DND-41 (cell line): ENCODE data around the gene NAA10.

Experiments used
- ATAC-seq: fragments of 200-7000 bp; cut with Tn5 transposase; 3 replicates; pipeline ENCODE4 v1.9.1; 2021; ENCODE audit warnings: low read depth; ENCODE audit not compliant: insufficient read depth
- DNase-seq: peaks from one replicate; pipeline ENCODE4 v3.0.0-alpha.2; 2020
- H2AFZ ChIP-seq: 2 replicates; pipeline ENCODE4 v1.6.0; 2012; ENCODE audit warnings: low read depth, low read length
- H3K27ac ChIP-seq: 2 replicates; pipeline ENCODE4 v1.5.1; 2012; ENCODE audit warnings: low read length, inconsistent platforms
- H3K27me3 ChIP-seq: fragments of 200-600 bp; sonication (generic); 2 replicates; pipeline ENCODE4 v1.6.0; 2012; ENCODE audit warnings: low read length, mild to moderate bottlenecking, inconsistent platforms; ENCODE audit not compliant: insufficient read depth, poor library complexity
- H3K36me3 ChIP-seq: 2 replicates; pipeline ENCODE4 v1.5.1; 2012; ENCODE audit warnings: low read length, inconsistent platforms; ENCODE audit not compliant: insufficient read depth
- H3K4me1 ChIP-seq: 2 replicates; pipeline ENCODE4 v1.5.1; 2012; ENCODE audit warnings: mild to moderate bottlenecking, low read length; ENCODE audit not compliant: insufficient read depth
- H3K4me2 ChIP-seq: 2 replicates; pipeline ENCODE4 v1.6.0; 2012; ENCODE audit warnings: mild to moderate bottlenecking, moderate library complexity, low read length, inconsistent platforms; ENCODE audit not compliant: insufficient read depth
- H3K4me3 ChIP-seq, 2 experiments: fragments of 200-600 bp in 1 of 2; shearing (Covaris generic) in 1 of 2; 2 replicates each; pipeline ENCODE4 v1.5.1; 2012 to 2016; ENCODE audit warnings: inconsistent platforms in 2 of 2, low read length in 2 of 2, mild to moderate bottlenecking in 2 of 2, low read depth in 1 of 2, moderate library complexity in 1 of 2
- H3K79me2 ChIP-seq: 2 replicates; pipeline ENCODE4 v1.6.0; 2012; ENCODE audit warnings: low read length, inconsistent platforms; ENCODE audit not compliant: insufficient read depth
- H3K9ac ChIP-seq: 2 replicates; pipeline ENCODE4 v1.6.0; 2012; ENCODE audit warnings: low read depth, mild to moderate bottlenecking, inconsistent platforms, low read length, moderate library complexity
- H3K9me3 ChIP-seq: 2 replicates; pipeline ENCODE4 v1.5.1; 2012; ENCODE audit warnings: low read length, moderate library complexity, mild to moderate bottlenecking, inconsistent platforms; ENCODE audit not compliant: insufficient read depth, severe bottlenecking
- H4K20me1 ChIP-seq: 2 replicates; pipeline ENCODE4 v1.6.0; 2012; ENCODE audit warnings: low read length; ENCODE audit not compliant: insufficient read depth
- EZH2 ChIP-seq: IDR thresholded peaks from 3 replicates; pipeline ENCODE4 v1.6.1; 2012; ENCODE audit warnings: borderline replicate concordance, low read depth, mild to moderate bottlenecking, moderate library complexity, low read length, inconsistent platforms; ENCODE audit not compliant: severe bottlenecking
- TF ChIP-seq, protein P1 (sequence below): IDR thresholded peaks from 2 replicates; pipeline ENCODE4 v1.5.1; 2012; ENCODE audit warnings: borderline replicate concordance, low read length, moderate library complexity, mild to moderate bottlenecking; ENCODE audit not compliant: poor library complexity, severe bottlenecking; ENCODE audit errors: extremely low read depth

The NAA10 gene

GRCh38 chrX:153884136-153884535 is 50.7 kb downstream of the NAA10 start:
- no peaks in the 10 kb centered on the region for H4K20me1 ChIP-seq
- no peak overlapping the region for H3K27ac ChIP-seq
- ATAC-seq, result no peak
- TF ChIP-seq, protein P1, sequence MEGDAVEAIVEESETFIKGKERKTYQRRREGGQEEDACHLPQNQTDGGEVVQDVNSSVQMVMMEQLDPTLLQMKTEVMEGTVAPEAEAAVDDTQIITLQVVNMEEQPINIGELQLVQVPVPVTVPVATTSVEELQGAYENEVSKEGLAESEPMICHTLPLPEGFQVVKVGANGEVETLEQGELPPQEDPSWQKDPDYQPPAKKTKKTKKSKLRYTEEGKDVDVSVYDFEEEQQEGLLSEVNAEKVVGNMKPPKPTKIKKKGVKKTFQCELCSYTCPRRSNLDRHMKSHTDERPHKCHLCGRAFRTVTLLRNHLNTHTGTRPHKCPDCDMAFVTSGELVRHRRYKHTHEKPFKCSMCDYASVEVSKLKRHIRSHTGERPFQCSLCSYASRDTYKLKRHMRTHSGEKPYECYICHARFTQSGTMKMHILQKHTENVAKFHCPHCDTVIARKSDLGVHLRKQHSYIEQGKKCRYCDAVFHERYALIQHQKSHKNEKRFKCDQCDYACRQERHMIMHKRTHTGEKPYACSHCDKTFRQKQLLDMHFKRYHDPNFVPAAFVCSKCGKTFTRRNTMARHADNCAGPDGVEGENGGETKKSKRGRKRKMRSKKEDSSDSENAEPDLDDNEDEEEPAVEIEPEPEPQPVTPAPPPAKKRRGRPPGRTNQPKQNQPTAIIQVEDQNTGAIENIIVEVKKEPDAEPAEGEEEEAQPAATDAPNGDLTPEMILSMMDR, result no peak
- TF ChIP-seq EZH2, result no peak
- no peaks in the 10 kb centered on the region for H3K27me3 ChIP-seq
- no peak overlapping the region for H3K4me2 ChIP-seq
- H3K4me3 ChIP-seq, result no peak overlapping the region
- H3K9ac ChIP-seq, result no peak overlapping the region
- no peaks in the 10 kb centered on the region for H3K9me3 ChIP-seq
- H2AFZ ChIP-seq, result no peak overlapping the region
- no peaks in the 10 kb centered on the region for H3K4me1 ChIP-seq
- H3K36me3 ChIP-seq, result no peaks in the 10 kb centered on the region
- no peaks in the 10 kb centered on the region for H3K79me2 ChIP-seq
- DNase-seq, result no peak

DNA sequence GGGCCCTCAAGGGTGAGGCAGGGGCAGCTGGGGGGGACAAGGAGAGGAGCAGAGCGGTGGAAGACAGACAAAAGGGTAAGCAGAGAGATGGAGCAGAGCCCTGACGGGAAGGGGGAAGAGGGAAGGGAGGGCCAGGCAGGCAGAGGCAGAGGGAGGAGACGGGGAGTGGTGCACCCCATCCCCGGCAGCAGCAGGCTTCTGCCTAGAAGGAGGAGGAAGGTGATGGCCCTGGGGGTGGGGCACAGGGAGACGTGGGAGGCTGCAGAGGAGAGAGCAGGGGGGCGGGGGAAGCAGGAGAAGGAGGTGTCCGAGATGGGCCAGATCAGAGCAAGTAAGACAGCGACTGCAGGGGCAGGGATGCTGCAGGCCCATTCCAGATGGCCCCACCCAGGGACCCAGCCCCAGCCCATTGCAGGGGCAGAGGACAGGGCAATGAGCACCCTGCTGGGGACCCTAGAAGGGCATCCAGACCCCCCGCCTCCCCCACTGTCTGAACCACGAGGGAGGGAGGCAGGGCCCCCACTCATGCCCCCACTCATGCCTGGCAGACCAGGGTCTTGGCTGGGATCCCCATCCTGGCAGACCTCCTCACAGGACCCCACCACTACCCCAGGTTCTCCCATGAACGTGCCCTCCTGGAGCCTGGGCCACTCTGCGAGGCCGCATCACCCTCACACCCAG is 51.5 kb downstream of the NAA10 start:
- Histone ChIP-seq H3K4me1 (no peaks in the 10 kb centered on the region), H3K27ac (no peak overlapping the region), H3K9me3 (no peaks in the 10 kb centered on the region), H3K4me2 (no peak overlapping the region), H3K4me3 (no peak overlapping the region), H3K27me3 (no peaks in the 10 kb centered on the region), H3K79me2 (no peaks in the 10 kb centered on the region), H3K36me3 (no peaks in the 10 kb centered on the region), H2AFZ (no peak overlapping the region), H4K20me1 (peaks cover 2% of the 10 kb centered on the region), H3K9ac (no peak overlapping the region)
- no peak for TF ChIP-seq EZH2
- TF ChIP-seq, protein P1, result no peak
- ATAC-seq (no peak), DNase-seq (no peak)

DNA sequence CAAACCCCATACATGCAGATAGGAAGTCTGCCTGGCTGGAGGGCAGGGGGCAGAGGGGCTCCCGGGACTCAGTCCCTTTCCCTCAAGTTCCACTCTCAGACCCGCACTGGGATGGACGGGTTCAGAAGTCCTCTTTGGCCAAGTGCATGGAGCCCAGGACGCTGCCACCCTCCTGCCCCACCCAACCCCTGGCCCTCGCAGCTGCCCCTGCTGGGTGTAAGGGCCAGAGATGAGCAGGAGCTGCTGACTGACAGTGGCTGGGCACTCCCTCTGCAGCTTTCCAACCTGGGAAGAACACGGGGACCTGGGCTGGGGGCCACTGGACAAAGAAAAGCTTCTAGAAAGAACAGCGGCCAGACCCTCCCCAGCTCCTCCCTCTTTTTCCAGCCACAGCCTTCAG is 52.3 kb downstream of the NAA10 start:
- Histone ChIP-seq H4K20me1 (peaks cover 8% of the 10 kb centered on the region), H3K4me3 (no peak overlapping the region), H3K79me2 (no peaks in the 10 kb centered on the region), H3K9ac (no peak overlapping the region), H3K27ac (no peak overlapping the region), H3K4me2 (no peak overlapping the region), H2AFZ (no peak overlapping the region), H3K27me3 (no peaks in the 10 kb centered on the region), H3K36me3 (no peaks in the 10 kb centered on the region), H3K9me3 (no peaks in the 10 kb centered on the region), H3K4me1 (no peaks in the 10 kb centered on the region; the same call in 1 of the 2 replicates)
- TF ChIP-seq, protein P1, result no peak
- no peak for TF ChIP-seq EZH2
- DNase-seq, result no peak
- ATAC-seq, result no peak

GRCh38 chrX:153882086-153882498 is 52.7 kb downstream of the NAA10 start:
- Histone ChIP-seq H3K9ac (no peak overlapping the region), H4K20me1 (peaks cover 8% of the 10 kb centered on the region), H3K9me3 (no peaks in the 10 kb centered on the region), H2AFZ (no peak overlapping the region), H3K27me3 (no peaks in the 10 kb centered on the region), H3K27ac (no peak overlapping the region), H3K4me2 (no peak overlapping the region), H3K79me2 (no peaks in the 10 kb centered on the region), H3K4me3 (no peak overlapping the region), H3K4me1 (no peaks in the 10 kb centered on the region; the same call in 1 of the 2 replicates), H3K36me3 (no peaks in the 10 kb centered on the region)
- ATAC-seq, result no peak
- no peak for TF ChIP-seq EZH2
- TF ChIP-seq, protein P1, result no peak
- no peak for DNase-seq
